Measurements from ENCODE around the gene TANC1.

DNA sequence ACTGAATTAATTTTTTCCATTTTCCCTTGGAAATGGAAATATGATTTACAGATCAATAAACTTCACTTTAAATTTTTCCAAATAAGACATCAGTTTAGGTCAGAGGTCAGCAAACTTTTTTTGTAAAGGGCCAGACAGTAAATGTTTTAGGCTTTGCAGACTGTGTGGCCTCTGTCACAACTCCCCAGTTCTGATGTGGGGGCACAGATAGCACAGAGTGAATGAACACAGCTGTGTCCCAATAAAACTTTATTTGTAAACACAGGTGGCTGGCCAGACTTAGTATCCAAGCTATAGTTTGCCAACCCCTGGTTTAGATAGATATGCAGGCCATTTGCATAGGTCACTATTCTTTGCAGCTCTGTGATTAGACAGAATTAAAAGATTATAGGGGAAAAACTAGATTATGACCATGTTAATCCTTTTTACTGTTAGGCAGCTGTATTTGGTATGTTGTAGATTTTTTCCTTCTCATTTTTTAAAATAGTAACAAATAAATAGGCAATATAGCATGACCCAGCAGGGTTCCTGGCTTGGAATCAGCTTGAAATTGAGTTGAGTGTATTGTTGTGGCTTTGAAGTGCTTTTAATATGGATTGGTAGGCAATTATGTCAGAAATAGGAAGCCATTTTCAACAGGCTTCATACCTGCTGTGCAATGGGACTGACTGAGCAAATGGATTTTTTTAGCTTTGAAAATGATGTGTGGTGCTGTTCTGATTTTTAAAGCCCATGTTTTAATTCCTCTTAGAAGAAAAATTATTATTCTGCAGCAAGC is 258.4 kb downstream of the TANC1 start:
- TF ChIP-seq POLR2A (IDR thresholded peaks at IDR 0.05; ENCODE audit: low read length) (no peak), GATA1 (IDR thresholded peaks at IDR 0.05; ENCODE audit: low read depth, low read length) (no peak)

All from erythroblast (primary cell).